HG03442 (cell line): ENCODE measurements around the gene C14orf180.

Experiments
- ATAC-seq: cut with Tn5 transposase; IDR thresholded peaks from one replicate; pipeline ENCODE4 v1.9.1; 2021; ENCODE audit warnings: mild to moderate bottlenecking, moderate library complexity; ENCODE audit not compliant: unreplicated experiment

The C14orf180 gene

GRCh38 chr14:104560586-104560945 lies 19.0 kb upstream of the C14orf180 start:
- ATAC-seq, result no peak

GRCh38 chr14:104561124-104561557 lies 18.4 kb upstream of the C14orf180 start:
- no peak for ATAC-seq

GRCh38 chr14:104561632-104562495 lies 17.7 kb upstream of the C14orf180 start:
- ATAC-seq, result no peak

GRCh38 chr14:104562606-104563005 lies 17.0 kb upstream of the C14orf180 start:
- ATAC-seq, result no peak

GRCh38 chr14:104563191-104563741 lies 16.3 kb upstream of the C14orf180 start:
- ATAC-seq, result no peak

- ATAC-seq, result no peak
Observed at GRCh38 chr14:104563742-104564615, 15.6 kb upstream of the C14orf180 start.

GRCh38 chr14:104564744-104565679 lies 14.6 kb upstream of the C14orf180 start:
- no peak for ATAC-seq

GRCh38 chr14:104567141-104567956 lies 12.2 kb upstream of the C14orf180 start:
- ATAC-seq, result no peak

- ATAC-seq, result no peak
Observed at GRCh38 chr14:104567957-104568225, 11.7 kb upstream of the C14orf180 start.

- no peak for ATAC-seq
Observed at GRCh38 chr14:104568620-104569019, 10.9 kb upstream of the C14orf180 start.

- no peak for ATAC-seq
Observed at GRCh38 chr14:104569435-104569834, 10.1 kb upstream of the C14orf180 start.

GRCh38 chr14:104571246-104571645 lies 8.3 kb upstream of the C14orf180 start:
- ATAC-seq, result no peak

- ATAC-seq, result no peak
Observed at GRCh38 chr14:104572024-104572626, 7.4 kb upstream of the C14orf180 start.

- ATAC-seq, result no peak
Observed at GRCh38 chr14:104572668-104573067, 6.9 kb upstream of the C14orf180 start.

GRCh38 chr14:104573930-104574329 lies 5.6 kb upstream of the C14orf180 start:
- ATAC-seq, result no peak

GRCh38 chr14:104574536-104574935 lies 5.0 kb upstream of the C14orf180 start:
- ATAC-seq, result no peak

- ATAC-seq, result no peak
Observed at GRCh38 chr14:104574978-104575583, 4.5 kb upstream of the C14orf180 start.

GRCh38 chr14:104576232-104576969 lies 3.2 kb upstream of the C14orf180 start:
- no peak for ATAC-seq
